ENCODE measurements around the gene TGFBR3L. TPM values are rescaled to one million over a fixed set of nuclear protein-coding genes. Genes with fewer than 3 reads are reported as not detected.

TGFBR3L gene
- total RNA-seq, 1 donor, result 0.99 TPM

GRCh38 chr19:7940841-7941240, 26.2 kb downstream of the TGFBR3L start:
- H3K4me3 ChIP-seq (ENCODE audit: low read depth, low read length), result no peak overlapping the region
- no peak for DNase-seq (ENCODE audit: low read depth)
- TF ChIP-seq CTCF (IDR thresholded peaks at IDR 0.05; ENCODE audit: insufficient read depth, low read length), result no peak

DNA sequence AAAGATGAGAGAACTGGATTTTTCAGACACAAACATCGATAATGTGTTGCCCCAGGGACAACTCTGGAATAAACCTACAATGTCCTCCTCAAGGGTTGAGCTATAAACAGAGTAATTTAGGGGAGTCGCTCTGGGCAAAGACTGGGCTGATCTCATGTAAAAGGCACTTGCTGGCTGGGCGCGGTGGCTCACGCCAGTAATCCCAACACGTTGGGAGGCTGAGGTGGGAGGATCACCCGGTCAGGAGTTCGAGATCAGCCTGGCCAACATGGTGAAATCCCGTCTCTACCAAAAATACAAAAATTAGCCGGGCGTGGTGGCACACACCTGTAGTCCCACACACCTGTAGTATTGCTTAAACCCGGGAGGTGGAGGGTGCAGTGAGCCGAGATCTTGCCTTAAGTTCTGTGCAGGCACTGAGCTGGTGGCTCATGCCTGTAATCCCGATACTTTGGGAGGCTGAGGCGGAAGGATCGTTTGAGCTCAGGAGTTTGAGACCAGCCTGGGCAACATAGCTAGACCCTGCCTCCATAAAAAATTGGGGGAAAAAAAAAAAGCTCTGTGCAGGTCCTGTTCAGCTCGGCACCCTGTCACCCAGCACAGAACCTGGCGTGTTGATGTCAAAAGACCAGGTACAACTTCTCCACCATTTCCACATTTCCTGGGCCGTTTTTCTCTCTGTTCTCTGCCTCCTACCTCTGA, 27.4 kb downstream of the TGFBR3L start:
- TF ChIP-seq CTCF (IDR thresholded peaks at IDR 0.05; ENCODE audit: insufficient read depth, low read length), result no peak
- H3K4me3 ChIP-seq (ENCODE audit: low read depth, low read length), result peak overlapping the region; percentile 90
- no peak for DNase-seq (ENCODE audit: low read depth)

- peak; percentile 13 for DNase-seq (ENCODE audit: low read depth)
- no peak for TF ChIP-seq CTCF (IDR thresholded peaks at IDR 0.05; ENCODE audit: insufficient read depth, low read length)
- peak overlapping the region; percentile 90 for H3K4me3 ChIP-seq (ENCODE audit: low read depth, low read length)
Observed at GRCh38 chr19:7942981-7943443, 28.4 kb downstream of the TGFBR3L start.

- peak within 1 kb of the TSS; percentile 90 for H3K4me3 ChIP-seq (ENCODE audit: low read depth, low read length)
- DNase-seq (ENCODE audit: low read depth), result peak; percentile 99
- TF ChIP-seq CTCF (IDR thresholded peaks at IDR 0.05; ENCODE audit: insufficient read depth, low read length), result no peak
Observed at GRCh38 chr19:7943444-7944176, 29.0 kb downstream of the TGFBR3L start, which contains the start of gene TIMM44. TIMM44 (minus strand) TSS chr19:7943666; CDS start chr19:7943651, 15 bp downstream.

- peak; percentile 78 for TF ChIP-seq CTCF (IDR thresholded peaks at IDR 0.05; ENCODE audit: insufficient read depth, low read length)
- DNase-seq (ENCODE audit: low read depth), result peak; percentile 92
- peak overlapping the region; percentile 85 for H3K4me3 ChIP-seq (ENCODE audit: low read depth, low read length)
Observed at GRCh38 chr19:7944177-7944761, 29.6 kb downstream of the TGFBR3L start.

GRCh38 chr19:7947939-7948338, 33.3 kb downstream of the TGFBR3L start:
- H3K4me3 ChIP-seq (ENCODE audit: low read depth, low read length), result no peak overlapping the region
- DNase-seq (ENCODE audit: low read depth), result no peak
- no peak for TF ChIP-seq CTCF (IDR thresholded peaks at IDR 0.05; ENCODE audit: insufficient read depth, low read length)
